GM12873 (cell line): ENCODE results near the gene CCDC152.

Source experiments
- TF ChIP-seq, protein P1 (sequence below): IDR thresholded peaks from 2 replicates; pipeline ENCODE4 v1.5.1; 2012; ENCODE audit warnings: low read depth, mild to moderate bottlenecking, moderate library complexity, low read length, control low read depth; ENCODE audit not compliant: insufficient read depth; ENCODE audit errors: missing control alignments

Gene CCDC152

DNA sequence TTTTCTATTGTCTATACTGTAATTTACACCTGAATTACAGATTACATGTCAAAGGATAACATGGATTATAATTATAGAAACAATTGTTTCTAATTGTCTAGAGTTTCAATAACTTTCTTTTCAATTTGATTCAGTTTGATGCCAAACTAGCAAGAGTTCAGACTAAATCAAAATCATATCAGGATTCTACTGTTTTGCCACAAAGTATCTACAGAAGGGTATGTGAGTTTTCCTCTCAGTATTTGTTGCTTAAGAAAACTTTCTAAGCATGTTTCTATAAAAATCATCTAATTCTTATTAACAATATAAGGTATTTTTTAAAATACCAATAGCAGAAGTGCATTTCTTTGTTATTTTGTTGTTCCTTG, 42.6 kb downstream of the CCDC152 start:
- TF ChIP-seq, protein P1, sequence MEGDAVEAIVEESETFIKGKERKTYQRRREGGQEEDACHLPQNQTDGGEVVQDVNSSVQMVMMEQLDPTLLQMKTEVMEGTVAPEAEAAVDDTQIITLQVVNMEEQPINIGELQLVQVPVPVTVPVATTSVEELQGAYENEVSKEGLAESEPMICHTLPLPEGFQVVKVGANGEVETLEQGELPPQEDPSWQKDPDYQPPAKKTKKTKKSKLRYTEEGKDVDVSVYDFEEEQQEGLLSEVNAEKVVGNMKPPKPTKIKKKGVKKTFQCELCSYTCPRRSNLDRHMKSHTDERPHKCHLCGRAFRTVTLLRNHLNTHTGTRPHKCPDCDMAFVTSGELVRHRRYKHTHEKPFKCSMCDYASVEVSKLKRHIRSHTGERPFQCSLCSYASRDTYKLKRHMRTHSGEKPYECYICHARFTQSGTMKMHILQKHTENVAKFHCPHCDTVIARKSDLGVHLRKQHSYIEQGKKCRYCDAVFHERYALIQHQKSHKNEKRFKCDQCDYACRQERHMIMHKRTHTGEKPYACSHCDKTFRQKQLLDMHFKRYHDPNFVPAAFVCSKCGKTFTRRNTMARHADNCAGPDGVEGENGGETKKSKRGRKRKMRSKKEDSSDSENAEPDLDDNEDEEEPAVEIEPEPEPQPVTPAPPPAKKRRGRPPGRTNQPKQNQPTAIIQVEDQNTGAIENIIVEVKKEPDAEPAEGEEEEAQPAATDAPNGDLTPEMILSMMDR: no peak

DNA sequence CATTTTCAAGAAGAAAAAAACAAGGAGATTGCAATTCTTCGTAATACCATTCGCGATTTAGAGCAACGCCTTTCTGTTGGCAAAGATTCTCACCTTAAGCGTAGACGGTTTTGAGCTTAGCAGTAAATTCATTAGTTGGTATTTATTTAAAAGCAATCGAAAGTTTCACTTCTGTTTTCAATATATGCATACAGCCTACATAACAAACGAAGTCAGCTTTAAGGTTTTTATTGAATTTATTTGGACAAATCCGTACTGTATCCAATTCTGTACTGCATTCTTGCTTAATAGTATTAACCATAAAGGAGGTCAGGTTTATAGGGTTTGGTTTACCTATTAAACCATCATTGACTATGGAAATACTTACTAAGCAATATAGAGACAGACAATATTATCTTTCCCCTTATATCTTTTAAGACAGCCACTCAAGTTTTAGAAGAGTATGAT, 43.1 kb downstream of the CCDC152 start:
- TF ChIP-seq, protein P1: no peak

DNA sequence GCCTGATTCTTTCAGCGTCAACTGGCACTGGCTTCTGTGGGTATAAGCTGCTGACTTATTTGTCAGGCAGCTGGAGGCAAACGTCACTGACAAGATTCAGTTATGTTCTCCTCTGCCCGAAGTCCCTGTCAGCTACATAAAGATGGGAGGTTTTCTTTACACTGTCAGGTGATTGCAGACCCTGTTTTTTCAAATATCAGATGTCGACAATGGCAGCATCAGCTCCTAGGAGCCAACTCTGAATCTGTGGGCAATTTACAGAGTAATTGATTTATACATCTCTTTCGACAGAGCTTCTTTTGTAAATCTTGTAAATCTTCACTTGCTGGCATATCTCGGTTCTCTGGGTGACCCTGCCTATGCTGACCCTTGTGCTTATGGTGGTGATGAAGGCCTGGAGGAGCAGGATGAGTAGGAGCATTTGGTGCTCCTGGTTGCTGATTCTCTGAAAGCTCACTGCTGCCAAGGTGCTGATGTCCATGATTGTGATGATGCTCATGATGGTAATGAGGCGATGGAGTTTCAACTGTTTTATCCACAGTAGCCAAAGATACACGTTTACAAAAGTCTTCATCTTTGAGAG, 44.2 kb downstream of the CCDC152 start:
- TF ChIP-seq, protein P1: no peak

DNA sequence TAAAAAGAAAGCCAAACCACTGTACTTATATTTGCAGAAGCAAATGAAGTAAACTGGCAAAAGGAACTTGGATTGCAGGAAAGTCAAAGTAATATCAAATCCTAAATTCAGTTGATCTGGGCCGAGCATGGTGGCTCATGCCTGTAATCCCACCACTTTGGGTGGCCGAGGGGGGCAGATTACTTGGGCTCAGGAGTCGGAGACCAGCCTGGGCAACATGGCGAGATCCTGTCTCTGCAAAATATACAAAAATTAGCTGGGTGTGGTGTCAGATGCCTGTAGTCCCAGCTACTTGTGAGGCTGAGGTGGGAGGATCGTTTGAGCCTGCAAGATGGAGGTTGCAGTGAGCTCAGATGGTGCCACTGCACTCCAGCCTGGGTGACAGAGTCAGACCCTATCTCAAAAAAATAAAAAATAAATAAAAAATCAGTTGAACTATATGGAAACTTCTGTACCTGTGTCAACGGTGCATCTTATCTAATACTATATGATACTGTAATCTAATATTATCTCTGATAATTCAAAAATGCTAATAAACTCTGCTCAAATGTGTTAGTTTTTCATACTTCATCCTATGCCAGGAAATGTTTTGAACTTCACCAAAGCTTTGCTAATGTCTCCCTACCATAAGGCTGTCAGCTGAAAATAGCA, 45.0 kb downstream of the CCDC152 start:
- TF ChIP-seq, protein P1: no peak

DNA sequence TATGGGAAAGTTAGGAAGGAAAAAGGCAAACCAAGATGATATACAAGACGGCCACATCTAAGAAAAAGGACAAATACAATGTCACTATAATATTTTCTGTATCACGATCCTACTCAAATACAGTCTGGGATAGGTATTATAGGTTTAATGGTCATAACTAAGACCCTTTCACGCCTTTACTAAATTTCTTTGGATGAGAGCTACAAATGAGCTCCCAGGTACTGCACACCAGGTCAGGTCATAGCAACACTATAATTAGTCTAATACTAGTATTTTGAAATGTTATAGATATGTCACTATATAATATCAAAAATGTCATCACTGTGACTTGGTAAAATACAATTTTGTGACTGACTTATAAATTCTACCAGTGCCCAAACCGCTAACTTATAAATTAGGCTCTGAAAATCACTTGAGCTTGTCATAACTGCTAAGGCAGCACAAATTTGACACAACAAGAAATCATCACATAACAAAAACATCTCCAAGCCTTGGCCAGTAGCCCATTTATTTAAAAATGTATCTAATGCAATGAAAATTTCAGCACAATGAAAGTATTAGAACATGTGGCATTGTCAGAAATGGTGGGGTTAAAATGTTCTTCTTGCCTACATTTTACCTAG, 48.2 kb downstream of the CCDC152 start:
- TF ChIP-seq, protein P1: no peak

DNA sequence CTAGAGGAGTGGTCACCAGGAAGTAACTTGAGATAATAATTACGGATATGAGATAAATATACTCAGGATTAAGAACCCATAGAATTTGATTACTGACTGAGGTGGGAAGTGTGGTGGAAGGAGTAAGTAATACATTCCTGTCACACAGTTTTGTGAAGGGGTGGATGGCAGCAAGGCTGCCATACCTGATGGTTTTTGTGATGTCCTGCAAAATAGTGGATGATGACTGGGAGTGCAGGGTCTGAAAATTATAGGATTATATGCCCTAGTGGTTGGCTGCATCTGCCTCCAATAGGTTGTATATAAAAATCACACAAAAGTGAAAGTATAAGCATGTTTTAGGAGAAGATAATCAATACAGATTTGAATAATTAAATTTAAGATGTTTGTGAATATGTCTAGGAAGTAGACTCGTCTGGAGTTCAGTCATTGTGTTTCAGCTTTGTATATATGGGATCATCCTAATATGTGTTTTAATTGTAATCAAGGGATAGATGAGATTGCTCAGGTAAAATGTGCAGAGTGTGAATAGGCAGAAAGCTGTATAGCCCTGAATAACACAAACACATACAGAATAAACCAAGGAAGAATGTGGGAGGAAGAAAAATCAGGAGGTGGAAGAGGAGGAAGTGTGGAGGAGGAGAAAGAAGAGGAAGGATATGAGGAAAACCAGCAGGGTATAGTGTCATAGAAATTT, 49.5 kb downstream of the CCDC152 start:
- TF ChIP-seq, protein P1: no peak

DNA sequence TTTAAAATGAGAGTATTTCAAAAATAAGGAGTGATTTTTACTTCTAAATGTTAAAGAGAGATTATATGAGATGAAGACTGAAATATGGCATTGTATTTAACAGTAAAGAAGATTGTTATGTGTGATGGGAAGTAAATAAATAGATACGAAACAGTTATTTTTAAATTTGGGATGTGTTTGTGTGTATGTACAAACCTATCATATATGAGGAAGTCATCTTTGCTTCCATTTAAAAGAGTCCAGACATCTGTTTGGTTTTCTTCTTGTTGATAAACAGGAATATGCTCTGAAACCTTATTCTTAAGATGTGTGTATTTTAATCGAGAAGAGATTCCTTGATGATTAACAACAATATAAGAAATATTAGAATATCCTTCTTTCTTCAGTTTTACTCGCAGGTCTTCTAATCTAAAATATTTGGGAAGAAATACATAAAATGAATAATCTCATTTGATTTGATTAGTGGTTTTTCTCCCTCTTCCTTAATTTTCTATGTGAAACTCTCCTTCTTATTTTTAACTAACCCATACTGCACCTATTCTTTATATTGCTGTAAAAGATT, 50.2 kb downstream of the CCDC152 start:
- TF ChIP-seq, protein P1: no peak
